IMR-90 (cell line): Measurements from ENCODE around the gene MRPL23. TPM values are rescaled to one million over a fixed set of nuclear protein-coding genes. Genes with fewer than 3 reads are reported as not detected.

Experiments
- ATAC-seq: fragments of 200-7000 bp; cut with Tn5 transposase; 2 replicates; pipeline ENCODE4 v1.9.1; 2020; ENCODE audit warnings: low read depth, mild to moderate bottlenecking, moderate library complexity
- BruUV-seq: library from RNA; stranded (reverse); fragments of 400-500 nt; replicated peaks from 2 replicates; lab custom pipeline; 2021; lab: Mats Ljungman, UMichigan
- CTCF ChIA-PET: fragments of 300-600 bp; formaldehyde crosslinking; extraction: SDS; loops from one replicate; lab custom pipeline; 2021; ENCODE audit warnings: antibody characterized with exemption; lab: Yijun Ruan, JAX
- POLR2A ChIA-PET: fragments of 300-600 bp; sonication (Branson Sonifier 250); formaldehyde crosslinking; loops from one replicate; lab custom pipeline; 2022; ENCODE audit warnings: antibody characterized with exemption; ENCODE audit not compliant: unreplicated experiment; lab: Charles Lee
- DNase-seq: peaks from one replicate; pipeline ENCODE4 v3.0.0; 2013
- H2AFZ ChIP-seq: replicated peaks from 2 replicates; pipeline ENCODE3; 2013; ENCODE audit warnings: low read length, mild to moderate bottlenecking; ENCODE audit not compliant: poor library complexity
- H2AK5ac ChIP-seq: 2 replicates; pipeline ENCODE4 v1.6.1; 2013; ENCODE audit warnings: low read depth, low read length, inconsistent platforms
- H2AK9ac ChIP-seq: replicated peaks from 2 replicates; pipeline ENCODE3; 2013; ENCODE audit warnings: mild to moderate bottlenecking, low read depth, low read length, moderate library complexity; ENCODE audit not compliant: poor library complexity
- H2BK120ac ChIP-seq: 2 replicates; pipeline ENCODE4 v1.6.1; 2013; ENCODE audit warnings: low read depth, low read length, inconsistent platforms
- H2BK15ac ChIP-seq: 3 replicates; pipeline ENCODE4 v1.6.1; 2013; ENCODE audit warnings: low read depth, low read length, inconsistent platforms
- H2BK20ac ChIP-seq: 2 replicates; pipeline ENCODE4 v1.6.1; 2013; ENCODE audit warnings: low read depth, mild to moderate bottlenecking, inconsistent platforms, low read length, moderate library complexity
- H2BK5ac ChIP-seq: 2 replicates; pipeline ENCODE4 v1.6.1; 2013; ENCODE audit warnings: mild to moderate bottlenecking, low read depth, low read length, inconsistent platforms; ENCODE audit not compliant: poor library complexity, severe bottlenecking
- H3K14ac ChIP-seq: replicated peaks from 2 replicates; pipeline ENCODE4 v1.6.1; 2013; ENCODE audit warnings: low read depth, low read length, inconsistent platforms
- H3K18ac ChIP-seq: 2 replicates; pipeline ENCODE4 v1.6.1; 2013; ENCODE audit warnings: low read depth, low read length, control low read depth
- H3K23ac ChIP-seq: 2 replicates; pipeline ENCODE4 v1.6.1; 2013; ENCODE audit warnings: low read depth, low read length, inconsistent platforms
- H3K27ac ChIP-seq: 2 replicates; pipeline ENCODE4 v1.5.1; 2013; ENCODE audit warnings: mild to moderate bottlenecking, control low read depth, low read length; ENCODE audit not compliant: insufficient read depth
- H3K27me3 ChIP-seq: 2 replicates; pipeline ENCODE4 v1.6.1; 2013; ENCODE audit warnings: low read length; ENCODE audit not compliant: control insufficient read depth, insufficient read depth
- H3K36me3 ChIP-seq: 2 replicates; pipeline ENCODE4 v1.6.1; 2013; ENCODE audit warnings: low read length, mixed read lengths; ENCODE audit not compliant: control insufficient read depth, insufficient read depth
- H3K4ac ChIP-seq: 2 replicates; pipeline ENCODE4 v1.6.1; 2013; ENCODE audit warnings: low read depth, low read length, inconsistent platforms
- H3K4me1 ChIP-seq: 2 replicates; pipeline ENCODE4 v1.6.1; 2013; ENCODE audit warnings: low read length, mixed read lengths; ENCODE audit not compliant: control insufficient read depth, insufficient read depth
- H3K4me2 ChIP-seq: 2 replicates; pipeline ENCODE4 v1.6.1; 2013; ENCODE audit warnings: low read depth, mild to moderate bottlenecking, control low read depth, low read length, moderate library complexity
- H3K4me3 ChIP-seq: 2 replicates; pipeline ENCODE4 v1.5.1; 2013; ENCODE audit warnings: low read depth, mild to moderate bottlenecking, control low read depth, low read length, moderate library complexity; ENCODE audit not compliant: insufficient read depth
- H3K56ac ChIP-seq: 2 replicates; pipeline ENCODE4 v1.6.1; 2013; ENCODE audit warnings: low read length, inconsistent platforms; ENCODE audit not compliant: insufficient read depth; ENCODE audit errors: extremely low read depth
- H3K79me1 ChIP-seq, 2 experiments: 2 replicates each; pipeline ENCODE4 v1.6.1; 2013; ENCODE audit warnings: low read length in 2 of 2, inconsistent platforms in 1 of 2, low read depth in 1 of 2
- H3K9ac ChIP-seq: 2 replicates; pipeline ENCODE4 v1.6.1; 2013; ENCODE audit warnings: low read depth, low read length, control low read depth
- H3K9me1 ChIP-seq: 2 replicates; pipeline ENCODE4 v1.6.1; 2013; ENCODE audit warnings: low read length, inconsistent platforms; ENCODE audit not compliant: insufficient read depth
- H3K9me3 ChIP-seq: 2 replicates; pipeline ENCODE4 v1.6.1; 2013; ENCODE audit warnings: low read length; ENCODE audit not compliant: control insufficient read depth, insufficient read depth
- H4K20me1 ChIP-seq: 2 replicates; pipeline ENCODE4 v1.6.1; 2013; ENCODE audit warnings: low read length, inconsistent platforms; ENCODE audit not compliant: insufficient read depth
- H4K5ac ChIP-seq: 2 replicates; pipeline ENCODE4 v1.6.1; 2013; ENCODE audit warnings: mild to moderate bottlenecking, low read depth, low read length, control low read depth
- H4K8ac ChIP-seq, 2 experiments: 2 replicates each; pipeline ENCODE4 v1.6.1; 2013; ENCODE audit warnings: low read depth in 2 of 2, low read length in 2 of 2, control low read depth in 1 of 2, inconsistent platforms in 1 of 2
- H4K91ac ChIP-seq: 2 replicates; pipeline ENCODE4 v1.6.1; 2013; ENCODE audit warnings: low read depth, low read length, inconsistent platforms; ENCODE audit not compliant: insufficient read depth
- MAFK ChIP-seq: IDR thresholded peaks from 2 replicates; pipeline ENCODE4 v1.6.1; 2012; ENCODE audit warnings: low read depth, low read length, improper control_type of control experiment
- POLR2A ChIP-seq: IDR thresholded peaks from 2 replicates; pipeline ENCODE4 v1.6.1; 2012; ENCODE audit warnings: mild to moderate bottlenecking, low read depth, low read length
- RCOR1 ChIP-seq: IDR thresholded peaks from 2 replicates; pipeline ENCODE4 v1.6.1; 2012; ENCODE audit warnings: mild to moderate bottlenecking, low read length, improper control_type of control experiment; ENCODE audit not compliant: insufficient replicate concordance
- SMC3 ChIP-seq: fragments of 150-350 bp; IDR thresholded peaks from 2 replicates; pipeline ENCODE4 v1.6.1; 2016; ENCODE audit warnings: low read depth, mild to moderate bottlenecking, antibody characterized with exemption, low read length, moderate library complexity
- USF2 ChIP-seq: fragments of 150-350 bp; IDR thresholded peaks from 2 replicates; pipeline ENCODE4 v1.6.1; 2017; ENCODE audit warnings: mild to moderate bottlenecking, antibody characterized with exemption, low read length, low read depth
- WGBS, 2 experiments: methylation state at CpG; one replicate each; pipeline versions ENCODE4 v1.1.5 to v1.1.7; 2013; ENCODE audit warnings: missing lambda C conversion rate in 2 of 2; ENCODE audit not compliant: insufficient read length in 1 of 2; ENCODE audit errors: extremely low coverage in 2 of 2; 5-methylcytosine and 5-hydroxymethylcytosine counted together
- dilution Hi-C: fragments of 300-500 bp; cut with HindIII; formaldehyde crosslinking; loops from one replicate; pipeline ENCODE4 v1.14.3; 2018; ENCODE audit warnings: low sequenced_read_pairs; ENCODE audit not compliant: unreplicated experiment
- in situ Hi-C: fragments of 300-500 bp; cut with MboI; formaldehyde crosslinking; loops from 3 replicates; pipeline ENCODE4 v1.14.3; 2019; ENCODE audit warnings: low sequenced_read_pairs, inconsistent platforms, mixed read lengths
- intact Hi-C: fragments of 100-400 bp; cut with micrococcal nuclease; formaldehyde crosslinking; loops from 2 replicates; pipeline ENCODE4 v1.10.0; 2022
- polyA plus RNA-seq, 3 experiments: library from polyadenylated mRNA; depleted of rRNA; stranded (reverse); fragments of >200 nt; gene quantifications; 2 replicates each; pipeline ENCODE4 v1.2.3, GENCODE V29; 2012; ENCODE audit warnings: low replicate concordance in 1 of 3
- total RNA-seq: library from RNA; depleted of rRNA; stranded (reverse); fragments of >200 nt; gene quantifications from 2 replicates; pipeline ENCODE4 v1.2.3, GENCODE V29; 2012
- TF ChIP-seq, protein P1 (sequence below): fragments of 150-350 bp; IDR thresholded peaks from 2 replicates; pipeline ENCODE4 v1.6.1; 2016; ENCODE audit warnings: low read depth, mild to moderate bottlenecking, low read length, moderate library complexity, borderline replicate concordance

The MRPL23 gene
- total and polyA plus RNA-seq, 2 of the 4 experiments (the other 2 are of a cell fraction) = 68.4 to 114 TPM

- H3K4me3 ChIP-seq = no peak overlapping the region
- no peak overlapping the region for H3K23ac ChIP-seq
- no peaks in the 10 kb centered on the region for H3K9me1 ChIP-seq
- H3K9ac ChIP-seq = no peak overlapping the region
- H3K4ac ChIP-seq = no peak overlapping the region
- no peak overlapping the region for H2BK120ac ChIP-seq
- H3K9me3 ChIP-seq = no peaks in the 10 kb centered on the region
- H2AFZ ChIP-seq = no peak overlapping the region
- no peak overlapping the region for H3K27ac ChIP-seq
- ATAC-seq (peak; percentile 49; the same call in 1 of the 2 replicates), DNase-seq (no peak)
- H3K18ac ChIP-seq = no peak overlapping the region
- H3K79me1 ChIP-seq = no peaks in the 10 kb centered on the region
- H4K5ac ChIP-seq = no peak overlapping the region
- H3K27me3 ChIP-seq = no peaks in the 10 kb centered on the region
- H2BK20ac ChIP-seq = no peak overlapping the region
- no CpG with 5 or more reads among the region's 23 CpGs for WGBS, 2 experiments
- no peak overlapping the region for H4K8ac ChIP-seq
- H3K4me2 ChIP-seq = no peak overlapping the region
- no peak overlapping the region for H2BK15ac ChIP-seq
- no peaks in the 10 kb centered on the region for H3K36me3 ChIP-seq
- dilution Hi-C loops = no loop called here
- CTCF ChIA-PET = interaction anchor here (1.4 to 1.7 kb wide), 2 partner anchors 197 to 198 kb away, joined by 3 to 4 read pairs; no protein-coding TSS in a partner anchor
- intact Hi-C loops = no loop called here
- H2BK5ac ChIP-seq = no peak overlapping the region
- POLR2A ChIA-PET = no interaction called here
- in situ Hi-C loops = no loop called here
- H3K4me1 ChIP-seq = no peaks in the 10 kb centered on the region
- H4K91ac ChIP-seq = no peak overlapping the region
- TF ChIP-seq, protein P1, sequence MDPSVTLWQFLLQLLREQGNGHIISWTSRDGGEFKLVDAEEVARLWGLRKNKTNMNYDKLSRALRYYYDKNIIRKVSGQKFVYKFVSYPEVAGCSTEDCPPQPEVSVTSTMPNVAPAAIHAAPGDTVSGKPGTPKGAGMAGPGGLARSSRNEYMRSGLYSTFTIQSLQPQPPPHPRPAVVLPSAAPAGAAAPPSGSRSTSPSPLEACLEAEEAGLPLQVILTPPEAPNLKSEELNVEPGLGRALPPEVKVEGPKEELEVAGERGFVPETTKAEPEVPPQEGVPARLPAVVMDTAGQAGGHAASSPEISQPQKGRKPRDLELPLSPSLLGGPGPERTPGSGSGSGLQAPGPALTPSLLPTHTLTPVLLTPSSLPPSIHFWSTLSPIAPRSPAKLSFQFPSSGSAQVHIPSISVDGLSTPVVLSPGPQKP = no peak
- TF ChIP-seq POLR2A (no peak), USF2 (no peak), SMC3 (no peak), RCOR1 (no peak), MAFK (no peak)
- no TSS peak for BruUV-seq
- H2AK5ac ChIP-seq = no peak overlapping the region
- no peak overlapping the region for H3K56ac ChIP-seq
- no peaks in the 10 kb centered on the region for H4K20me1 ChIP-seq
- H2AK9ac ChIP-seq = no peak overlapping the region
- no peak overlapping the region for H3K14ac ChIP-seq
These were observed 6.5 kb downstream of the MRPL23 start for GRCh38 chr11:1953489-1954266.
